ENCODE results near the gene FGG. TPM values are rescaled to one million over a fixed set of nuclear protein-coding genes. Genes with fewer than 3 reads are reported as not detected.
"Not testable (repeated sequence)": the region's sequence is repeated elsewhere in the genome, so short reads cannot be mapped to it uniquely, and the experiment has no call there.

FGG gene
- total RNA-seq, 4 donors from 2014 or later, result 35.4 TPM; not detected in 3

- Histone ChIP-seq H3K4me1 (no peaks in the 10 kb centered on the region), H3K4me3 (no peak overlapping the region), H3K36me3 (no peaks in the 10 kb centered on the region), H3K27ac (no peak overlapping the region), H3K27me3 (no peaks in the 10 kb centered on the region), H3K9me3 (no peaks in the 10 kb centered on the region)
- WGBS, result 74% methylated on average over 1 of the region's 1 CpG
- TF ChIP-seq, protein P1, sequence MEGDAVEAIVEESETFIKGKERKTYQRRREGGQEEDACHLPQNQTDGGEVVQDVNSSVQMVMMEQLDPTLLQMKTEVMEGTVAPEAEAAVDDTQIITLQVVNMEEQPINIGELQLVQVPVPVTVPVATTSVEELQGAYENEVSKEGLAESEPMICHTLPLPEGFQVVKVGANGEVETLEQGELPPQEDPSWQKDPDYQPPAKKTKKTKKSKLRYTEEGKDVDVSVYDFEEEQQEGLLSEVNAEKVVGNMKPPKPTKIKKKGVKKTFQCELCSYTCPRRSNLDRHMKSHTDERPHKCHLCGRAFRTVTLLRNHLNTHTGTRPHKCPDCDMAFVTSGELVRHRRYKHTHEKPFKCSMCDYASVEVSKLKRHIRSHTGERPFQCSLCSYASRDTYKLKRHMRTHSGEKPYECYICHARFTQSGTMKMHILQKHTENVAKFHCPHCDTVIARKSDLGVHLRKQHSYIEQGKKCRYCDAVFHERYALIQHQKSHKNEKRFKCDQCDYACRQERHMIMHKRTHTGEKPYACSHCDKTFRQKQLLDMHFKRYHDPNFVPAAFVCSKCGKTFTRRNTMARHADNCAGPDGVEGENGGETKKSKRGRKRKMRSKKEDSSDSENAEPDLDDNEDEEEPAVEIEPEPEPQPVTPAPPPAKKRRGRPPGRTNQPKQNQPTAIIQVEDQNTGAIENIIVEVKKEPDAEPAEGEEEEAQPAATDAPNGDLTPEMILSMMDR (IDR thresholded peaks at IDR 0.05), result no peak
- TF ChIP-seq POLR2AphosphoS5 (IDR thresholded peaks at IDR 0.05), result no peak
- TF ChIP-seq POLR2A (IDR thresholded peaks at IDR 0.05), result no peak
- TF ChIP-seq EP300 (IDR thresholded peaks at IDR 0.05), result no peak
- DNase-seq (ENCODE audit: low spot score in 2 of 2), result no peak
These were observed 9.9 kb downstream of the FGG start for GRCh38 chr4:154602404-154603020.

GRCh38 chr4:154597798-154598774 lies 14.4 kb downstream of the FGG start:
- 83% methylated on average over 7 of the region's 7 CpGs for WGBS

GRCh38 chr4:154597281-154597680 lies 15.2 kb downstream of the FGG start:
- not testable (repeated sequence) for H3K36me3 ChIP-seq; H3K4me1 ChIP-seq; H3K9me3 ChIP-seq; H3K27me3 ChIP-seq; DNase-seq (ENCODE audit: low spot score in 2 of 2); H3K4me3 ChIP-seq; H3K27ac ChIP-seq
- 91% methylated on average over 11 of the region's 11 CpGs for WGBS

More at GRCh38 chr4:154597798-154598774, 14.4 kb downstream of the FGG start:
- no peak overlapping the region for H3K27ac ChIP-seq
- H3K4me3 ChIP-seq, result no peak overlapping the region
- no peaks in the 10 kb centered on the region for H3K4me1 ChIP-seq
- TF ChIP-seq POLR2AphosphoS5 (IDR thresholded peaks at IDR 0.05) (no peak), EP300 (IDR thresholded peaks at IDR 0.05) (no peak), POLR2A (IDR thresholded peaks at IDR 0.05) (no peak)
- TF ChIP-seq, protein P1 (IDR thresholded peaks at IDR 0.05), result no peak
- no peaks in the 10 kb centered on the region for H3K9me3 ChIP-seq
- H3K27me3 ChIP-seq, result no peaks in the 10 kb centered on the region
- H3K36me3 ChIP-seq, result no peaks in the 10 kb centered on the region
- no peak for DNase-seq (ENCODE audit: low spot score in 2 of 2)

GRCh38 chr4:154595807-154596206 lies 16.6 kb downstream of the FGG start:
- Histone ChIP-seq H3K27me3 (no peaks in the 10 kb centered on the region), H3K4me1 (no peaks in the 10 kb centered on the region), H3K4me3 (no peak overlapping the region), H3K36me3 (no peaks in the 10 kb centered on the region), H3K27ac (no peak overlapping the region), H3K9me3 (no peaks in the 10 kb centered on the region)
- no peak for DNase-seq (ENCODE audit: low spot score in 2 of 2)
- TF ChIP-seq POLR2AphosphoS5 (IDR thresholded peaks at IDR 0.05) (no peak), EP300 (IDR thresholded peaks at IDR 0.05) (no peak), POLR2A (IDR thresholded peaks at IDR 0.05) (no peak)
- TF ChIP-seq, protein P1 (IDR thresholded peaks at IDR 0.05), result no peak

DNA sequence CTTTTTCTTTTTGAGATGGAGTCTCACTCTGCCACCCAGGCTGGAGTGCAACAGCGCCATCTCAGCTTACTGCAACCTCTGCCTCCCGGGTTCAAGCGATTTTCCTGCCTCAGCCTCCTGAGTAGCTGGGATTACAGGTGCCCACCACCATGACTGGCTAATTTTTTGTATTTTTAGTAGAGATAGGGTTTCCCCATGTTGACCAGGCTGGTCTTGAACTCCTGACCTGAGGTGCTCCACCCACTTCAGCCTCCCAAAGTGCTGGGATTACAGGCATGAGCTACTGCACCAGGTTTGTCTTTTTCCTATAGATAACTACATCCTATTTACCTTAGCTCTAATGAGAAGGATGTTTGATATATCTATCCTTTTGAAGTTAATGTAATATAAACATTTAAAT lies 18.1 kb downstream of the FGG start:
- DNase-seq (ENCODE audit: low spot score in 2 of 2); H3K27me3 ChIP-seq; H3K27ac ChIP-seq; H3K36me3 ChIP-seq; H3K9me3 ChIP-seq; H3K4me3 ChIP-seq; H3K4me1 ChIP-seq: not testable (repeated sequence)
- 86% methylated on average over 3 of the region's 3 CpGs for WGBS

GRCh38 chr4:154593868-154594267 lies 18.6 kb downstream of the FGG start:
- DNase-seq (ENCODE audit: low spot score in 2 of 2), result no peak
- TF ChIP-seq, protein P1 (IDR thresholded peaks at IDR 0.05), result no peak
- TF ChIP-seq EP300 (IDR thresholded peaks at IDR 0.05), result no peak
- no peak for TF ChIP-seq POLR2AphosphoS5 (IDR thresholded peaks at IDR 0.05)
- TF ChIP-seq POLR2A (IDR thresholded peaks at IDR 0.05), result no peak
- H3K27me3 ChIP-seq, result peaks cover 10% of the 10 kb centered on the region
- H3K9me3 ChIP-seq, result no peaks in the 10 kb centered on the region
- H3K27ac ChIP-seq, result no peak overlapping the region
- 41% methylated on average over 2 of the region's 2 CpGs for WGBS
- no peaks in the 10 kb centered on the region for H3K4me1 ChIP-seq
- H3K4me3 ChIP-seq, result no peak overlapping the region
- H3K36me3 ChIP-seq, result no peaks in the 10 kb centered on the region

Measured in suprapubic skin (tissue), 4 donors.